Measurements from ENCODE around the gene BABAM2. TPM values are rescaled to one million over a fixed set of nuclear protein-coding genes. Genes with fewer than 3 reads are reported as not detected.
"Not testable (repeated sequence)": the region's sequence is repeated elsewhere in the genome, so short reads cannot be mapped to it uniquely, and the experiment has no call there.

BABAM2 gene
- total RNA-seq, 2 donors from 2014 or later, result 32.2 to 33.5 TPM

- Histone ChIP-seq H3K27ac (peak overlapping the region; percentile 68), H3K9ac (ENCODE audit: low read depth in 2 of 2, low read length in 2 of 2) (peak overlapping the region; percentile 50 to 88), H3K27me3 (no peaks in the 10 kb centered on the region), H3K4me3 (no peak overlapping the region), H3K9me3 (no peaks in the 10 kb centered on the region), H3K36me3 (no peaks in the 10 kb centered on the region), H3K4me1 (peaks cover 5% of the 10 kb centered on the region)
- DNase-seq, result peak; percentile 80
- intact Hi-C loops (cut with DNase I), result no loop called here
- TF ChIP-seq, protein P1, sequence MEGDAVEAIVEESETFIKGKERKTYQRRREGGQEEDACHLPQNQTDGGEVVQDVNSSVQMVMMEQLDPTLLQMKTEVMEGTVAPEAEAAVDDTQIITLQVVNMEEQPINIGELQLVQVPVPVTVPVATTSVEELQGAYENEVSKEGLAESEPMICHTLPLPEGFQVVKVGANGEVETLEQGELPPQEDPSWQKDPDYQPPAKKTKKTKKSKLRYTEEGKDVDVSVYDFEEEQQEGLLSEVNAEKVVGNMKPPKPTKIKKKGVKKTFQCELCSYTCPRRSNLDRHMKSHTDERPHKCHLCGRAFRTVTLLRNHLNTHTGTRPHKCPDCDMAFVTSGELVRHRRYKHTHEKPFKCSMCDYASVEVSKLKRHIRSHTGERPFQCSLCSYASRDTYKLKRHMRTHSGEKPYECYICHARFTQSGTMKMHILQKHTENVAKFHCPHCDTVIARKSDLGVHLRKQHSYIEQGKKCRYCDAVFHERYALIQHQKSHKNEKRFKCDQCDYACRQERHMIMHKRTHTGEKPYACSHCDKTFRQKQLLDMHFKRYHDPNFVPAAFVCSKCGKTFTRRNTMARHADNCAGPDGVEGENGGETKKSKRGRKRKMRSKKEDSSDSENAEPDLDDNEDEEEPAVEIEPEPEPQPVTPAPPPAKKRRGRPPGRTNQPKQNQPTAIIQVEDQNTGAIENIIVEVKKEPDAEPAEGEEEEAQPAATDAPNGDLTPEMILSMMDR (IDR thresholded peaks at IDR 0.05), result no peak
Measured at GRCh38 chr2:28366496-28367282, 476.2 kb downstream of the BABAM2 start.

- intact Hi-C loops (cut with DNase I), result no loop called here
- H3K27ac ChIP-seq, result no peak overlapping the region
- DNase-seq, result peak; percentile 73
- no peak overlapping the region for H3K4me3 ChIP-seq
- H3K27me3 ChIP-seq, result no peaks in the 10 kb centered on the region
- no peaks in the 10 kb centered on the region for H3K9me3 ChIP-seq
- TF ChIP-seq, protein P1 (IDR thresholded peaks at IDR 0.05), result no peak
- no peaks in the 10 kb centered on the region for H3K36me3 ChIP-seq
- peaks cover 5% of the 10 kb centered on the region for H3K4me1 ChIP-seq
- H3K9ac ChIP-seq (ENCODE audit: low read depth in 2 of 2, low read length in 2 of 2), result peak overlapping the region in 1 of 2 donors; percentile 40
Measured at GRCh38 chr2:28367667-28368356, 477.3 kb downstream of the BABAM2 start.

- Histone ChIP-seq H3K27me3 (no peaks in the 10 kb centered on the region), H3K9me3 (no peaks in the 10 kb centered on the region), H3K4me3 (no peak overlapping the region), H3K27ac (no peak overlapping the region), H3K9ac (ENCODE audit: low read depth in 2 of 2, low read length in 2 of 2) (peak overlapping the region in 1 of 2 donors; percentile 40), H3K36me3 (no peaks in the 10 kb centered on the region), H3K4me1 (peaks cover 5% of the 10 kb centered on the region)
- TF ChIP-seq, protein P1 (IDR thresholded peaks at IDR 0.05), result no peak
- DNase-seq, result no peak
- intact Hi-C loops (cut with DNase I), result no loop called here
Measured at GRCh38 chr2:28368357-28368798, 477.8 kb downstream of the BABAM2 start.

- TF ChIP-seq, protein P1 (IDR thresholded peaks at IDR 0.05), result no peak
- no peak for DNase-seq
- no peak overlapping the region for H3K4me3 ChIP-seq
- peak overlapping the region in 1 of 2 donors; percentile 32 for H3K9ac ChIP-seq (ENCODE audit: low read depth in 2 of 2, low read length in 2 of 2)
- H3K4me1 ChIP-seq, result peaks cover 5% of the 10 kb centered on the region
- no peaks in the 10 kb centered on the region for H3K36me3 ChIP-seq
- H3K9me3 ChIP-seq, result no peaks in the 10 kb centered on the region
- intact Hi-C loops (cut with DNase I), result no loop called here
- no peak overlapping the region for H3K27ac ChIP-seq
- no peaks in the 10 kb centered on the region for H3K27me3 ChIP-seq
Measured at GRCh38 chr2:28369358-28369757, 478.8 kb downstream of the BABAM2 start.

DNA sequence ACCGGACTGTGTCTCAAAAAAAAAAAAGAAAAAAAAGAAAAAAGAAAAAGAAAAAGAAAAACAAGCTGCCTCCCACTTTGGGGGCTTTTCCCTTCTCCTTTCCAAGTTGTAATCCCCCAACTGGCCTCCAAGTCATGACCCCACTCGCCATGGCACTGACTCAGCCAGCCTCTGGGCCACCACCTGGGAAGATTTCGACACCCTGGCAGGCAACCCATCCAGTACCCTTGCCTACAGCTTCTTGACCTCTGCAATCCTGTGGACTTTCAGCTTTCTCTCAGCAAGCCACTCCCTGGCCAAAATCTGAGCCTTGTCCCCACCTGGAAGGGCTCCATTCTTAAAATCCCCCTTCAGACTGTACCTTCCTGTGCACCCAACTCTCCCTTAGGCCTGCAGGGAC is 479.8 kb downstream of the BABAM2 start:
- H3K4me1 ChIP-seq, result peaks cover 5% of the 10 kb centered on the region
- no peak overlapping the region for H3K9ac ChIP-seq (ENCODE audit: low read depth in 2 of 2, low read length in 2 of 2)
- no peak overlapping the region for H3K27ac ChIP-seq
- no peaks in the 10 kb centered on the region for H3K36me3 ChIP-seq
- no peak overlapping the region for H3K4me3 ChIP-seq
- no peak for DNase-seq
- H3K27me3 ChIP-seq, result no peaks in the 10 kb centered on the region
- intact Hi-C loops (cut with DNase I), result no loop called here
- TF ChIP-seq, protein P1 (IDR thresholded peaks at IDR 0.05), result no peak
- no peaks in the 10 kb centered on the region for H3K9me3 ChIP-seq

DNA sequence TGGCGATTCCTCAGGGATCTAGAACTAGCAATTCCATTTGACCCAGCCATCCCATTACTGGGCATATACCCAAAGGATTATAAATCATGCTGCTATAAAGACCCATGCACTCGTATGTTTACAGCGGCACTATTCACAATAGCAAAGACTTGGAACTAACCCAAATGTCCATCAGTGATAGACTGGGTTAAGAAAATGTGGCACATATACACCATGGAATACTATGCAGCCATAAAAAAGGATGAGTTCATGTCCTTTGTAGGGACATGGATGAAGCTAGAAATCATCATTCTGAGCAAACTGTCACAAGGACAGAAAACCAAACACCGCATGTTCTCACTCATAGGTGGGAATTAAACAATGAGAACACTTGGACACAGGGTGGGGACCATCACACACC is 481.2 kb downstream of the BABAM2 start:
- H3K9me3 ChIP-seq; H3K27ac ChIP-seq; DNase-seq; H3K36me3 ChIP-seq; intact Hi-C loops (cut with DNase I); H3K9ac ChIP-seq (ENCODE audit: low read depth in 2 of 2, low read length in 2 of 2); H3K4me3 ChIP-seq; H3K4me1 ChIP-seq; H3K27me3 ChIP-seq: not testable (repeated sequence)
